ENCODE results near the gene PTGES2. TPM values are rescaled to one million over a fixed set of nuclear protein-coding genes. Genes with fewer than 3 reads are reported as not detected.

Gene PTGES2
- total and polyA plus RNA-seq, 2 of the 13 experiments (the other 11 are each of a cell fraction or from before 2014, with no cell fraction given) = 63.7 to 79.8 TPM

- TF ChIP-seq ZNF276 (CRISPR knock-in tag; IDR thresholded peaks at IDR 0.05; ENCODE audit: low read depth) = peak; percentile 39; the same call in 1 of the 2 replicates
- TF ChIP-seq NR1H2 (CRISPR knock-in tag; IDR thresholded peaks at IDR 0.05; ENCODE audit: borderline replicate concordance, low read depth) = no peak
- peak; percentile 49; the same call in 1 of the 2 replicates for TF ChIP-seq ZNF331 (CRISPR knock-in tag; IDR thresholded peaks at IDR 0.05)
- TF ChIP-seq GATAD2A (CRISPR knock-in tag; IDR thresholded peaks at IDR 0.05) = peak; percentile 86
- TF ChIP-seq MIER2 (CRISPR knock-in tag; IDR thresholded peaks at IDR 0.05) = peak; percentile 60; the same call in 1 of the 2 replicates
- TF ChIP-seq ZNF766 (CRISPR knock-in tag; IDR thresholded peaks at IDR 0.05; ENCODE audit: borderline replicate concordance) = no peak
- TF ChIP-seq ZNF891 (CRISPR knock-in tag; IDR thresholded peaks at IDR 0.05) = peak; percentile 59; the same call in 1 of the 2 replicates
- peak; percentile 92 for TF ChIP-seq ZNF556 (CRISPR knock-in tag; IDR thresholded peaks at IDR 0.05; ENCODE audit: borderline replicate concordance)
- no peak for TF ChIP-seq NBN (conservative IDR thresholded peaks at IDR 0.05)
- no peak for TF ChIP-seq EHMT2 (IDR thresholded peaks at IDR 0.05; ENCODE audit: borderline replicate concordance, low read depth, low read length)
- TF ChIP-seq CEBPB (IDR thresholded peaks at IDR 0.05; ENCODE audit: borderline replicate concordance, low read depth, low read length) = no peak
- no peak for TF ChIP-seq MTF1 (CRISPR knock-in tag; IDR thresholded peaks at IDR 0.05)
- TF ChIP-seq RFXAP (CRISPR knock-in tag; IDR thresholded peaks at IDR 0.05; ENCODE audit: borderline replicate concordance) = no peak
- 0 out of 2 replicates have a peak, but pooled peaks have one; percentile 33 for TF ChIP-seq ZNF761 (CRISPR knock-in tag; conservative IDR thresholded peaks at IDR 0.05)
- TF ChIP-seq ZBTB49 (CRISPR knock-in tag; IDR thresholded peaks at IDR 0.05; ENCODE audit: borderline replicate concordance) = no peak; the same call in 1 of the 2 replicates
- TF ChIP-seq ATM (IDR thresholded peaks at IDR 0.05; ENCODE audit: borderline replicate concordance) = no peak
- peak; percentile 55; the same call in 1 of the 2 replicates for TF ChIP-seq KMT2A (CRISPR knock-in tag; IDR thresholded peaks at IDR 0.05)
- TF ChIP-seq FOXC1 (CRISPR knock-in tag; IDR thresholded peaks at IDR 0.05; ENCODE audit: borderline replicate concordance) = peak; percentile 54; the same call in 1 of the 2 replicates
- TF ChIP-seq AGO1 (IDR thresholded peaks at IDR 0.05; ENCODE audit: low read depth, low read length, poor library complexity, severe bottlenecking) = no peak
- no peak for TF ChIP-seq ZNF552 (CRISPR knock-in tag; IDR thresholded peaks at IDR 0.05; ENCODE audit: borderline replicate concordance)
- peak; percentile 73 for TF ChIP-seq ELF3 (CRISPR knock-in tag; IDR thresholded peaks at IDR 0.05)
- peak; percentile 52 for TF ChIP-seq ZFX (CRISPR knock-in tag; IDR thresholded peaks at IDR 0.05; ENCODE audit: low read depth)
- TF ChIP-seq DR1 (CRISPR knock-in tag; IDR thresholded peaks at IDR 0.05) = 0 out of 2 replicates have a peak, but pooled peaks have one; percentile 44
- TF ChIP-seq SNAI1 (CRISPR knock-in tag; IDR thresholded peaks at IDR 0.05; ENCODE audit: borderline replicate concordance) = no peak
- TF ChIP-seq POLR2G (IDR thresholded peaks at IDR 0.05; ENCODE audit: low read depth, low read length) = no peak
- no peak for TF ChIP-seq EZH2 (conservative IDR thresholded peaks at IDR 0.05; ENCODE audit: low read depth, low read length)
- no peak for TF ChIP-seq ETV6 (CRISPR knock-in tag; conservative IDR thresholded peaks at IDR 0.05)
- TF ChIP-seq CCAR2 (optimal IDR thresholded peaks at IDR 0.05; ENCODE audit: low read depth, low read length) = no peak
These were observed 9.7 kb downstream of the PTGES2 start (continued) for GRCh38 chr9:128117613-128118471.
